GM20431 (cell line): ENCODE results near the gene TBXAS1.

Experiments used
- in situ Hi-C: fragments of 300-500 bp; cut with MseI, MboI; formaldehyde crosslinking; loops from one replicate; pipeline ENCODE4 v1.15.0; 2020; ENCODE audit warnings: low sequenced_read_pairs; ENCODE audit not compliant: unreplicated experiment

The TBXAS1 gene

DNA sequence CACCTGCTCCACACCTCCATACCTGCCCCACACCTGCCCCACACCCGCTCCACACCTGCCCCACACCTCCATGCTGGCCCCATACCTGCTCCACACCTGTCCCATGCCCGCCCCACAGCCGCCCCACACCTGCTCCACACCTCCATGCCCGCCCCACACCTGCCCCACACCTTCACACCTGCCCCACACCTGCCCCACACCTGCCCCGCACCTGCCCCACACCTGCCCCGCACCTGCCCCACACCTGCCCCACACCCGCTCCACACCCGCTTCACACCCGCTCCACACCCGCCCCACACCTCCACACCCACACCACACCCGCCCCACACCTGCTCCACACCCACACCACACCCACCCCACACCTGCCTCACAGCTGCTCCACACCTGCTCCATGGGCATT, 180.7 kb downstream of the TBXAS1 start:
- in situ Hi-C loops, result loop anchor here (10.0 kb wide), 1 partner anchor 395 kb away; no protein-coding TSS in a partner anchor

- in situ Hi-C loops, result no loop called here
These were observed 181.3 kb downstream of the TBXAS1 start for GRCh38 chr7:140010194-140010895.

- in situ Hi-C loops, result no loop called here
These were observed 184.6 kb downstream of the TBXAS1 start for GRCh38 chr7:140013676-140014075.

- in situ Hi-C loops, result no loop called here
These were observed 185.1 kb downstream of the TBXAS1 start for GRCh38 chr7:140014123-140014522.

- in situ Hi-C loops, result no loop called here
These were observed 186.5 kb downstream of the TBXAS1 start for GRCh38 chr7:140015471-140015970.

DNA sequence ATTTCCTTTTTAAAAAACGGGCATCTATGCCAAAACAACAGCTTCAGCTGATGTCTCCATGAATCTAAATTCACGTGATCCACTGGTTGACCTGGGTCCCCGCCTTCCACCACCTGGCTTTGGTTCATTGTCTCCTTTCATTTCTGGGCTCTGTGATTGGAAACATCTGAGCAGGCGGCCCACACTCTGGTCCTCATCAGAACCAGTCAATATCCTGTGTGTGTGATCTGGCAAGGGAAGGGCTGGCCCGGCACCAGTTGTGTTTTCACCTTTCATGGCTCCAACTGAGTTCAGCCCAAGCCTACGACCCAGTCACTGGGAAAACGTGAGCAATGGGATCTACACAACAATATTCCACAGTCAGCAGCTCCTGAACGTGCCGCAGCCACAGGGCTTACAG, 187.5 kb downstream of the TBXAS1 start:
- in situ Hi-C loops, result no loop called here

GRCh38 chr7:140017034-140017433, 188.0 kb downstream of the TBXAS1 start:
- in situ Hi-C loops, result no loop called here

- in situ Hi-C loops, result no loop called here
These were observed 188.5 kb downstream of the TBXAS1 start for GRCh38 chr7:140017543-140017942.

GRCh38 chr7:140018125-140019043, 189.3 kb downstream of the TBXAS1 start:
- in situ Hi-C loops, result no loop called here

GRCh38 chr7:140019172-140019571, 190.1 kb downstream of the TBXAS1 start:
- in situ Hi-C loops, result no loop called here

DNA sequence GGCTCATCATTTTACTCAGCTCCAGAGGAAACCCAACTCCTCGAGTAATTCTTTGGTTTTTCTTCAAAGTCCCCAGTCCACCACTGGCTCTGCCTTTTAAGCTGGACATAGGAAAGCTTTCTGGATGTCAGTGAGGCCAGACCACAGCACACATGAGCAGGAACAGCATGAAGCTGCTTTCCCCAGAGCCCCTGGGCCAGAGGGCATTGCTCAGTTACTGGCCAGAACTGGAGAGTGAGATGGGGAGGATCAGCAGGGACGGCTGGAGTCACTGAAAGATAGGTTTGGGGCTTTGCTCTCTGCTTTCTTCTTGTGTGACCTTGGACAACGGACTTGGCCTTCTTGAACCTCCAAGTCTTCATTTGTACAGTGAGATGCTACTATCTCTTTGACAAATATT, 190.5 kb downstream of the TBXAS1 start:
- in situ Hi-C loops, result no loop called here

GRCh38 chr7:140021603-140022002, 192.5 kb downstream of the TBXAS1 start:
- in situ Hi-C loops, result no loop called here

DNA sequence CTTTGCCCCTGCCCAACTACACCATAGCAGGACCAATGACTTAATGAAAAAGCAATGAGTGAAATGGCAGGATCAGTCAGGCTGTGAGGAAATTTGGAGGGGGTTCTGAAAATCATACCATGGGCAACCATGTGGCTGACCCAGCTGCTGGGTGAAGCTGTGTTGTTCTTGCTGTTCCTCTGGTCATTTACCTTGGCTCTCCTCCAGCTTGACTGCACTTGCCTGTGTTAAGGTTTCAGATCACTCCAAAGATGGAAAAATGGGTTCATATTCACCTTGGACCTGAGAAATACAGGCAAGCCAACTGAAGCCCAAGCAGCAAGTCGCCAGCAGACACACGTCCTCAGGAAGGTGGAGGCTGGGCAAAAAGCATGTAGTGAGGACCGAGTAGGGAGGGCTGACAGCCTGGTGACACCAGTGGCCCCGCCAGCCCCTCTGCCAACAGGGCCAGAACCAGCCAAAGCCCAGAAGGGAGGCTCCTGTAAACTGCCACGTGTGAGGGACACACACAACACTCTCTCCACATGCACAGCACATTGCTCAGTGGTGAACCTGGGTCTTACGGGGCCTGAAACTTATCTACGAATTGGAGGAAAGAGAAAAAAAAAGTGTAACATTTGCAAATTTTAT, 193.6 kb downstream of the TBXAS1 start:
- in situ Hi-C loops, result no loop called here

DNA sequence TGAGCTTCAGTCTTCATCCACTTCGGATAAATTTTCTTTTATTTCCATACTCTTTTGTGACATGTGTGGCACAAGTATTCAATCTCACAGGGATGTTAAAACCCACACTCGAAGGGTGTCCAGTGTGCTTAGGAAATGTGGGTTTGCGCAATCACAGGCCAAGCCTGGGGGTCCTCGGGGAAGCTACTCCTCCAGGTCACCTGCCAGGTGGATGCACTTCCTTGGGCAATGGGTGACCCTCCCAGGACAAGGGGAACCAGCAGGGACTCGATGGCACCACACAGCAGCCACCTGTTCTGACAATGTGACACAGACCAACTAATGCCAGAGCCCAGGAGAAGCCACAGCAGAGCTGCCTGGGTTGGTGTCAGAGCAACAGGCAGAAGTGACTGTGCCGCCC, 194.7 kb downstream of the TBXAS1 start:
- in situ Hi-C loops, result no loop called here

DNA sequence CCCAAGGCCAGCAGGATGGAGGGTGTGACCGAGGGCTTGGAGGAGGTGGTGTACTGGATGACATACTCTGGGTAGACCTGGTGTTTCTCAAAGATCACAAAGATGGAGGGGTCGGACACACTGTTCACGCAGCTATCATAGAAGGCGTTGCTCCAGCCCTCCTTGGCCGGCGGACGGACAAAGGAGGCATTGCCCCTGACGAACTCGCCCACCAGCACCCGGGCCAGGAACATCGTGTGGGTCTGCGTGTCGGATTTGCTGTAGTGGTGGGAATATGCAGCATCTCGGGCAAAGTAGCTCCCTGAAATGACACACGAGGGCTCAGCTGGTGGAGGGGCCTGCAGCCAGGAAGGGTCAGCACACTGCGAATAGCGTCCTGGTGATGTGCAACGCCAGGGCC, 195.5 kb downstream of the TBXAS1 start:
- in situ Hi-C loops, result no loop called here

GRCh38 chr7:140025241-140025640, 196.2 kb downstream of the TBXAS1 start:
- in situ Hi-C loops, result no loop called here

GRCh38 chr7:140025814-140026433, 196.9 kb downstream of the TBXAS1 start:
- in situ Hi-C loops, result no loop called here

DNA sequence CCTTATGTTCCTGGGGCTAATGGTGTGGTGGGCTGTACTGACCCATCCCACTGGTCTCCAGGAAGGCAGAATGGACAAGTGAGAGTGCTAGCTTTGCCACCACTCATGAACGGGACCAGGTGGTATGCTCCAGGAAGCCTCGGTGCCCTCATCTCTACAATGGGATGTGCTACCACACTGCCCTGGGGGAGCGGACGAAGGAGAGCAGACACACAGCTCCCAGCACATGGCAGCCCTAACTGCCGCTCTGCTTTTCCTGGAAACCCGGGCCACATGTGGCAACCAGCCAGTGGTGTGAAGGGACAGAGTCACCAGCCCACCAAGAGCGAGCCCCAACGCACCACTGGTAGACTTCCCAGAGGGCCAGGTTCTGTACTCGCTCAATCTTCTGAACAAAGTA, 197.9 kb downstream of the TBXAS1 start:
- in situ Hi-C loops, result no loop called here

GRCh38 chr7:140027858-140028257, 198.8 kb downstream of the TBXAS1 start:
- in situ Hi-C loops, result no loop called here

DNA sequence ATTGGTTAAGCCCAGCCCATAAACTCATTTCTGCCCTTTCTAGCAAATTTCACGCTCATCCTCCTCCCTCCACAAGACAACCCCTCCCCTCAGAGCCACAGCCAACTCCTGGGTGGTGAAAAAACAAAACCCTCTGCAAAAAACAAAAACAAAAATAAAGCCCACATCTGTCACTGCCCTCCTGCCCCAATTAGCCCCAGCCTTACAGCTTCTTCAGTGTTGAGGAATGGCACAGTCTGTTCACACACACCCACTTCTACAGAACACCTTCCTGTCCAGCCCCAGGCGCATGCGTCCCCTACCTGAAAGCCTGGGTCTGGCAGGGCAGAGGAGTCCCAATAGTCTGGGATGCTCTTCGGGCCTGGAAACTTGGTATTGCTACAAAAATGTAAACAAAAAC, 199.2 kb downstream of the TBXAS1 start:
- in situ Hi-C loops, result no loop called here
